HL-60 (cell line): ENCODE measurements around the gene CLDN15.

Experiments
- GABPA ChIP-seq: IDR thresholded peaks from 2 replicates; pipeline ENCODE4 v1.6.1; 2012; ENCODE audit warnings: low read depth
- SPI1 ChIP-seq: IDR thresholded peaks from 2 replicates; pipeline ENCODE4 v1.6.1; 2012; ENCODE audit warnings: low read depth, mild to moderate bottlenecking, borderline replicate concordance
- TF ChIP-seq, protein P1 (sequence below): IDR thresholded peaks from one replicate; pipeline ENCODE4 v1.5.1; 2011; ENCODE audit warnings: low read length, control low read depth, inconsistent platforms; ENCODE audit not compliant: insufficient read depth
- TF ChIP-seq, protein P2 (sequence below): IDR thresholded peaks from 2 replicates; pipeline ENCODE4 v1.6.1; 2012; ENCODE audit warnings: low read depth; ENCODE audit not compliant: insufficient replicate concordance

DNA sequence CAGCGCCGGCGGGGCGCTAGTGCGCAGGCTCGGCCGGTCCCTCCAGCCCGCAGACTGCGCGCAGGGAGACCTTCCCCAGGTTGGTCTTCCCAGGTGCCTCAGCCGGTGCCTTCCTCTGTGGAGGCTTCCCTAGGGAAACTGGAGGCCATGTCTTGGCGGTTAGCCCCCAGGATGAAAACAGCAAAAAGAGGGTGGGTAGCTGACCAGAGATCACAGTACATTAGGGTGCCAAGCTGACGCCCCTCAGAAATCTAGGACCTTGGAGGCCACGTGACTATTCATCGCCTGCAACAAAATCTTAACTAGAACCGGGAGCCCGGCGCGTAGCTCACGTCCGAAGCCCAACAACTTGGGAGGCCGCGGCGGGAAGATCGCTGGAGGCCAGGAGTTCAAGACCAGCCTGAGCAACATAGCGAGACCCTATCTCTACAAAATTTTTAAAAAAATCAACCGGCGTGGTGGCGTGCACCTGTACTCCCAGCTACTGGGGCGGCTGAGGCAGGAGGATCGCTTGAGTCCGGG is 7.6 kb upstream of the CLDN15 start:
- TF ChIP-seq, protein P1, sequence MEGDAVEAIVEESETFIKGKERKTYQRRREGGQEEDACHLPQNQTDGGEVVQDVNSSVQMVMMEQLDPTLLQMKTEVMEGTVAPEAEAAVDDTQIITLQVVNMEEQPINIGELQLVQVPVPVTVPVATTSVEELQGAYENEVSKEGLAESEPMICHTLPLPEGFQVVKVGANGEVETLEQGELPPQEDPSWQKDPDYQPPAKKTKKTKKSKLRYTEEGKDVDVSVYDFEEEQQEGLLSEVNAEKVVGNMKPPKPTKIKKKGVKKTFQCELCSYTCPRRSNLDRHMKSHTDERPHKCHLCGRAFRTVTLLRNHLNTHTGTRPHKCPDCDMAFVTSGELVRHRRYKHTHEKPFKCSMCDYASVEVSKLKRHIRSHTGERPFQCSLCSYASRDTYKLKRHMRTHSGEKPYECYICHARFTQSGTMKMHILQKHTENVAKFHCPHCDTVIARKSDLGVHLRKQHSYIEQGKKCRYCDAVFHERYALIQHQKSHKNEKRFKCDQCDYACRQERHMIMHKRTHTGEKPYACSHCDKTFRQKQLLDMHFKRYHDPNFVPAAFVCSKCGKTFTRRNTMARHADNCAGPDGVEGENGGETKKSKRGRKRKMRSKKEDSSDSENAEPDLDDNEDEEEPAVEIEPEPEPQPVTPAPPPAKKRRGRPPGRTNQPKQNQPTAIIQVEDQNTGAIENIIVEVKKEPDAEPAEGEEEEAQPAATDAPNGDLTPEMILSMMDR: no peak
- TF ChIP-seq GABPA (no peak), SPI1 (no peak)
- TF ChIP-seq, protein P2, sequence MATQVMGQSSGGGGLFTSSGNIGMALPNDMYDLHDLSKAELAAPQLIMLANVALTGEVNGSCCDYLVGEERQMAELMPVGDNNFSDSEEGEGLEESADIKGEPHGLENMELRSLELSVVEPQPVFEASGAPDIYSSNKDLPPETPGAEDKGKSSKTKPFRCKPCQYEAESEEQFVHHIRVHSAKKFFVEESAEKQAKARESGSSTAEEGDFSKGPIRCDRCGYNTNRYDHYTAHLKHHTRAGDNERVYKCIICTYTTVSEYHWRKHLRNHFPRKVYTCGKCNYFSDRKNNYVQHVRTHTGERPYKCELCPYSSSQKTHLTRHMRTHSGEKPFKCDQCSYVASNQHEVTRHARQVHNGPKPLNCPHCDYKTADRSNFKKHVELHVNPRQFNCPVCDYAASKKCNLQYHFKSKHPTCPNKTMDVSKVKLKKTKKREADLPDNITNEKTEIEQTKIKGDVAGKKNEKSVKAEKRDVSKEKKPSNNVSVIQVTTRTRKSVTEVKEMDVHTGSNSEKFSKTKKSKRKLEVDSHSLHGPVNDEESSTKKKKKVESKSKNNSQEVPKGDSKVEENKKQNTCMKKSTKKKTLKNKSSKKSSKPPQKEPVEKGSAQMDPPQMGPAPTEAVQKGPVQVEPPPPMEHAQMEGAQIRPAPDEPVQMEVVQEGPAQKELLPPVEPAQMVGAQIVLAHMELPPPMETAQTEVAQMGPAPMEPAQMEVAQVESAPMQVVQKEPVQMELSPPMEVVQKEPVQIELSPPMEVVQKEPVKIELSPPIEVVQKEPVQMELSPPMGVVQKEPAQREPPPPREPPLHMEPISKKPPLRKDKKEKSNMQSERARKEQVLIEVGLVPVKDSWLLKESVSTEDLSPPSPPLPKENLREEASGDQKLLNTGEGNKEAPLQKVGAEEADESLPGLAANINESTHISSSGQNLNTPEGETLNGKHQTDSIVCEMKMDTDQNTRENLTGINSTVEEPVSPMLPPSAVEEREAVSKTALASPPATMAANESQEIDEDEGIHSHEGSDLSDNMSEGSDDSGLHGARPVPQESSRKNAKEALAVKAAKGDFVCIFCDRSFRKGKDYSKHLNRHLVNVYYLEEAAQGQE: no peak
